Mesothelial cell of epicardium (in vitro differentiated cells): Measurements from ENCODE around the gene DAPK1. TPM values are rescaled to one million over a fixed set of nuclear protein-coding genes. Genes with fewer than 3 reads are reported as not detected.

ENCODE experiments used
- DNase-seq, 2 experiments: peaks; one replicate each; pipeline ENCODE4 v3.0.0; 2021; ENCODE audit warnings: low spot score in 2 of 2; ENCODE audit not compliant: unreplicated experiment in 2 of 2
- H3K27ac Mint-ChIP-seq: 2 replicates; pipeline ENCODE4 v1.8.0; 2021; ENCODE audit warnings: mixed read lengths
- H3K27me3 Mint-ChIP-seq: 2 replicates; pipeline ENCODE4 v1.8.0; 2021; ENCODE audit warnings: low read depth, mixed read lengths
- H3K36me3 Mint-ChIP-seq: 2 replicates; pipeline ENCODE4 v1.8.0; 2021; ENCODE audit warnings: mixed read lengths
- H3K4me1 Mint-ChIP-seq: 2 replicates; pipeline ENCODE4 v1.8.0; 2021; ENCODE audit warnings: mixed read lengths
- H3K4me3 Mint-ChIP-seq: 2 replicates; pipeline ENCODE4 v1.8.0; 2021; ENCODE audit warnings: mild to moderate bottlenecking, moderate library complexity, mixed read lengths
- H3K9me3 Mint-ChIP-seq: 2 replicates; pipeline ENCODE4 v1.8.0; 2021; ENCODE audit warnings: mixed read lengths
- CTCF ChIP-seq: fragments of 200-600 bp; sonication (generic); IDR thresholded peaks from one replicate; pipeline ENCODE4 v1.5.0; 2021; ENCODE audit warnings: antibody characterized with exemption; ENCODE audit not compliant: unreplicated experiment
- total RNA-seq: library from RNA; stranded (reverse); gene quantifications from 3 replicates; pipeline ENCODE4 v1.2.1, GENCODE V29; 2021

The DAPK1 gene
- total RNA-seq, 1 donor from 2014 or later = 239 TPM

GRCh38 chr9:87537625-87538024, 40.0 kb downstream of the DAPK1 start:
- Mint-ChIP-seq H3K27ac (peak overlapping the region; percentile 71), H3K36me3 (peaks cover 18% of the 10 kb centered on the region), H3K9me3 (no peaks in the 10 kb centered on the region), H3K4me1 (peaks cover 45% of the 10 kb centered on the region), H3K4me3 (no peak overlapping the region), H3K27me3 (no peaks in the 10 kb centered on the region)
- TF ChIP-seq CTCF = no peak
- DNase-seq = no peak

GRCh38 chr9:87540444-87541105, 42.9 kb downstream of the DAPK1 start:
- Mint-ChIP-seq H3K36me3 (peaks cover 20% of the 10 kb centered on the region), H3K4me1 (peaks cover 51% of the 10 kb centered on the region), H3K27me3 (no peaks in the 10 kb centered on the region), H3K9me3 (no peaks in the 10 kb centered on the region), H3K4me3 (no peak overlapping the region), H3K27ac (peak overlapping the region; percentile 54)
- no peak for DNase-seq
- TF ChIP-seq CTCF = no peak

- no peak overlapping the region for H3K4me3 Mint-ChIP-seq
- H3K27ac Mint-ChIP-seq = peak overlapping the region; percentile 54
- TF ChIP-seq CTCF = no peak
- no peaks in the 10 kb centered on the region for H3K9me3 Mint-ChIP-seq
- H3K27me3 Mint-ChIP-seq = no peaks in the 10 kb centered on the region
- H3K36me3 Mint-ChIP-seq = peaks cover 25% of the 10 kb centered on the region
- H3K4me1 Mint-ChIP-seq = peaks cover 54% of the 10 kb centered on the region
- no peak for DNase-seq
These were observed 44.0 kb downstream of the DAPK1 start for GRCh38 chr9:87541663-87542062.

GRCh38 chr9:87542141-87542540, 44.5 kb downstream of the DAPK1 start:
- TF ChIP-seq CTCF = no peak
- no peaks in the 10 kb centered on the region for H3K9me3 Mint-ChIP-seq
- no peak overlapping the region for H3K27ac Mint-ChIP-seq
- H3K4me3 Mint-ChIP-seq = no peak overlapping the region
- DNase-seq = no peak
- H3K27me3 Mint-ChIP-seq = no peaks in the 10 kb centered on the region
- H3K4me1 Mint-ChIP-seq = peaks cover 56% of the 10 kb centered on the region
- peaks cover 25% of the 10 kb centered on the region for H3K36me3 Mint-ChIP-seq

GRCh38 chr9:87543251-87543650, 45.6 kb downstream of the DAPK1 start:
- Mint-ChIP-seq H3K4me1 (peaks cover 45% of the 10 kb centered on the region), H3K4me3 (no peak overlapping the region), H3K27ac (peak overlapping the region; percentile 67), H3K9me3 (no peaks in the 10 kb centered on the region), H3K27me3 (no peaks in the 10 kb centered on the region), H3K36me3 (peaks cover 26% of the 10 kb centered on the region)
- DNase-seq = no peak
- TF ChIP-seq CTCF = no peak

GRCh38 chr9:87545858-87546257, 48.2 kb downstream of the DAPK1 start:
- H3K36me3 Mint-ChIP-seq = peaks cover 31% of the 10 kb centered on the region
- H3K27me3 Mint-ChIP-seq = no peaks in the 10 kb centered on the region
- H3K9me3 Mint-ChIP-seq = peaks cover 7% of the 10 kb centered on the region
- peaks cover 41% of the 10 kb centered on the region for H3K4me1 Mint-ChIP-seq
- no peak overlapping the region for H3K4me3 Mint-ChIP-seq
- peak in 1 of 2 experiments; percentile 21 for DNase-seq
- peak overlapping the region; percentile 51 for H3K27ac Mint-ChIP-seq
- no peak for TF ChIP-seq CTCF
